ENCODE results near the gene LRIT1.
"Not testable (repeated sequence)": the region's sequence is repeated elsewhere in the genome, so short reads cannot be mapped to it uniquely, and the experiment has no call there.

The LRIT1 gene

GRCh38 chr10:84241185-84241790, at the start of gene LRIT1:
TSS of gene LRIT1 (minus strand) at chr10:84241546. CDS start at chr10:84241439, 107 bp downstream.
- no peak for DNase-seq (ENCODE audit: low spot score)

- DNase-seq (ENCODE audit: low spot score), result no peak
Observed at GRCh38 chr10:84290235-84290634, 48.9 kb upstream of the LRIT1 start.

- no peak for DNase-seq (ENCODE audit: low spot score)
Observed at GRCh38 chr10:84289521-84290200, 48.3 kb upstream of the LRIT1 start.

GRCh38 chr10:84288151-84288550, 46.8 kb upstream of the LRIT1 start:
- DNase-seq (ENCODE audit: low spot score), result no peak

GRCh38 chr10:84286695-84287094, 45.3 kb upstream of the LRIT1 start:
- DNase-seq (ENCODE audit: low spot score), result no peak

- DNase-seq (ENCODE audit: low spot score), result not testable (repeated sequence)
Observed at GRCh38 chr10:84279876-84280475, 38.6 kb upstream of the LRIT1 start.

GRCh38 chr10:84270708-84271107, 29.4 kb upstream of the LRIT1 start:
- no peak for DNase-seq (ENCODE audit: low spot score)

GRCh38 chr10:84269773-84270172, 28.4 kb upstream of the LRIT1 start:
- DNase-seq (ENCODE audit: low spot score), result no peak

GRCh38 chr10:84269162-84269561, 27.8 kb upstream of the LRIT1 start:
- no peak for DNase-seq (ENCODE audit: low spot score)

GRCh38 chr10:84267503-84268126, 26.3 kb upstream of the LRIT1 start:
- DNase-seq (ENCODE audit: low spot score), result no peak

- DNase-seq (ENCODE audit: low spot score), result no peak
Observed at GRCh38 chr10:84265418-84265817, 24.1 kb upstream of the LRIT1 start.

- peak; percentile 74 for DNase-seq (ENCODE audit: low spot score)
Observed at GRCh38 chr10:84264611-84265141, 23.3 kb upstream of the LRIT1 start.

- DNase-seq (ENCODE audit: low spot score), result no peak
Observed at GRCh38 chr10:84263716-84264115, 22.4 kb upstream of the LRIT1 start.

- no peak for DNase-seq (ENCODE audit: low spot score)
Observed at GRCh38 chr10:84262190-84262956, 21.0 kb upstream of the LRIT1 start.

- no peak for DNase-seq (ENCODE audit: low spot score)
Observed at GRCh38 chr10:84261236-84261915, 20.0 kb upstream of the LRIT1 start.

GRCh38 chr10:84258034-84258695, 16.8 kb upstream of the LRIT1 start:
- no peak for DNase-seq (ENCODE audit: low spot score)

GRCh38 chr10:84257343-84258020, 16.1 kb upstream of the LRIT1 start:
- no peak for DNase-seq (ENCODE audit: low spot score)

GRCh38 chr10:84256510-84257342, 15.4 kb upstream of the LRIT1 start:
- DNase-seq (ENCODE audit: low spot score), result no peak

All from left forelimb (tissue), 1 donor.